ENCODE measurements around the gene TUBB.
"Not testable (repeated sequence)": the region's sequence is repeated elsewhere in the genome, so short reads cannot be mapped to it uniquely, and the experiment has no call there.

The TUBB gene

DNA sequence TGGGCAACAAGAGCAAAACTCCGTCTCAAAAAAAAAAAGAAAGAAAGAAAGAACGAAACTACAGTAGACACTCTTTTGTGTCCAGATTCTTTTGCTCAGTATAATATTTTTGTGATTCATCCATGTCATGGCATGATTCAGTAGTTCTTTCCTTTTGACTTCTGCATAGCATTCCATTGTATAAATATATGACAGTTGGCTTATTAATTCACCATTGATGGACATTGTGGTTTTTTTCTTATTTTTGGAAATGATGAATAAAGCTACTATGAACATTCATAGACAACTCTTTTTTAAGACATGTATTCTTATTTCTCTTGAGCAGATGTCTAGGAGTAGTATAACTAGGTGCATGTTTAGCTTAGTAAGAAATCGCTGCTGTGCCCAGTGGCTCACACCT is 34.5 kb downstream of the TUBB start:
- in situ Hi-C loops (cut with MboI; ENCODE audit: low sequenced_read_pairs): no loop called here

DNA sequence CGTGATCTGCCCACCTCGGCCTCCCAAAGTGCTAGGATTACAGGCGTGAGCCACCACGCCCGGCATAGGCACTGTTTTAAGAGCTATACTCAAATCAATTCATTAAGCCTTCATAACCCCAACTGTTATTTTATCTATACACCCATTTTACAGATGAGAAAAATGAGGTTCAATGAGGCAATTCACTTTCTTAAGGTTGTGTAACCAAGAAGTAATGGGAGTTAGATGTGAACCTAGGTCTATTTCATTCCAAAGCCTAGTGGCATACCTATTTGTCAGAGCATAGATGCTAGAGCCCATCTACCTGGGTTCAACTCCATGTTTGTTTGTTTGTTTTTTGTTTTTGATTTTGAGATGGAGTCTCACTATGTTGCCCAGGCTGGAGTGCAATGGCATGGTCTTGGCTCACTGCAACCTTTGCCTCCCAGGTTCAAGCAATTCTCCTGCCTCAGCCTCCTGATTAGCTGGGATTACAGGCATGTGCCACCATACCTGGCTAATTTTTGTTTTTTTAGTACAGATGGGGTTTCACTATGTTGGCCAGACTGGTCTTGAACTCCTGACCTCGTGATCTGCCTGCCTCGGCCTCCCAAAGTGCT is 36.4 kb downstream of the TUBB start:
- in situ Hi-C loops (cut with MboI; ENCODE audit: low sequenced_read_pairs): not testable (repeated sequence)

DNA sequence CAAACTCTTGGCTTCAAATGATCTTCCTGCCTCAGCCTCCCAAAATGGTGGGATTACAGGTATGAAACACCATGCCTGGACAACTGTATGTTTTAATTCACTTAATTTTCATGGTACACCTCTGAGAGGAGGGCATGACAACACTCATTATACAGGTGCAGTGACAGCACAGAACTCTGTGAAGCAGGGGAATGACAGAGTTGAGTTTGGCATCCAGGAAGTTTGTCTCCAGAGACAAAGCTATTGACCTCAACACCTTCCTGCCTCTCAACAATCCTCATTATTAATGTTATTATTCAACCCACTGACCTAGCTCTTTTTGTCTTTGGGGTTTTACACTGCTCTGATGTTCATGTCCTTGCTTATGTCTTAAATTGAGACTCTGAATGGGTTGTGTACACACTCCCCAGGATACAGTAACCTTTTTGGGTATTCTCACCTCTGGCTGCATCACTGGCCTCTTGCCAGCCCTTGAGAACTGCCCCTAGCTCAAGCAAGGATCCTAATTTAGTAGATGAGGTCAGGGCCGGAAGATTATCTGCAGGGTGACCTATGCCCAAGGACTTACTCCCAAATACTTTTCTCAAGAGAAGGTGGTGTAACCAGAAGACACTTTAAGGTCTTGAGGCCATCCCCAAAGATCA is 37.2 kb downstream of the TUBB start:
- in situ Hi-C loops (cut with MboI; ENCODE audit: low sequenced_read_pairs): no loop called here

DNA sequence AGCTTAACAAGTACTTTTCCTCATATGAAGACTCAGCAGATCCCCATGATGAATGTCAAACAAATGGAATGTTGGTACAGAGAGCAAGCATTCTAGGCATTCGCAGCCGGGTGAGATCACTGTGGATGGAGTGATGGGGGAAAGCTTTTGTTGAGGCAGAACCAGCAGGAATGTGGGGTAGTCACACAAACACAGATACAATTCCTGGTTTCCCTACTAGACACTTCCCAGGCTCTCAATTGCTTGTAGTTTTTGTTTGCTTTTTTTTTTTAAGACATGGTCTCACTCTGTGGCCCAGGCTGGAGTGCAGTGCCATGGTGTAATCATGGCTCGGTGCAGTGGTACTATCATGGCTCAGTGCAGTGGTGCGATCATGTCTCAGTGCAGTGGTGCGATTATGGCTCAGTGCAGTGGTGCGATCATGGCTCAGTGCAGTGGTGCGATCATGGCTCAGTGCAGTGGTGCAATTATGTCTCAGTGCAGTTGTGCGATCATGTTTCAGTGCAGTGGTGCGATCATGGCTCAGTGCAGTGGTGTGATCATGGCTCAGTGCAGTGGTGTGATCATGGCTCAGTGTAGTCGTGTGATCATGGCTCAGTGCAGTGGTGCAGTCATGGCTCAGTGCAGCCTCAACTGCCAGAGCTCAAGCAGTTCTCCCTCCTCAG is 39.6 kb downstream of the TUBB start:
- in situ Hi-C loops (cut with MboI; ENCODE audit: low sequenced_read_pairs): no loop called here

DNA sequence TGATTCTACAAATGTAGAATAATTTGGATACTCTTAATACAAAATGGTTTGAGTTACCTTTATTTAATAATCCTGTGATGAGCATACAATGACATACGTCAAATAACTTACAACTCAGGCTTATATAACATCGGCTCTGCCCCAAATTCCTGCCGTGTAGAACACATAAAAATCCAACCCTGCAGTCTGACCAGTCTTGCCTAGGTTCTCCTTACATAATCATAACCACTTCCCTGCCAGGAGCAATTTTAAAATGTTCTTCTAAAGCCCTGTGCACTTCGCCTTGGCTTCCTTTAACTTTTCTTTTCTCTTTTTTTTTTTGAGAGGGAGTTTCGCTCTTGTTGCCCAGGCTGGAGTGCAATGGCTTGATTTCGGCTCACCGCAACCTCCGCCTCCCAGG is 40.4 kb downstream of the TUBB start:
- in situ Hi-C loops (cut with MboI; ENCODE audit: low sequenced_read_pairs): no loop called here

DNA sequence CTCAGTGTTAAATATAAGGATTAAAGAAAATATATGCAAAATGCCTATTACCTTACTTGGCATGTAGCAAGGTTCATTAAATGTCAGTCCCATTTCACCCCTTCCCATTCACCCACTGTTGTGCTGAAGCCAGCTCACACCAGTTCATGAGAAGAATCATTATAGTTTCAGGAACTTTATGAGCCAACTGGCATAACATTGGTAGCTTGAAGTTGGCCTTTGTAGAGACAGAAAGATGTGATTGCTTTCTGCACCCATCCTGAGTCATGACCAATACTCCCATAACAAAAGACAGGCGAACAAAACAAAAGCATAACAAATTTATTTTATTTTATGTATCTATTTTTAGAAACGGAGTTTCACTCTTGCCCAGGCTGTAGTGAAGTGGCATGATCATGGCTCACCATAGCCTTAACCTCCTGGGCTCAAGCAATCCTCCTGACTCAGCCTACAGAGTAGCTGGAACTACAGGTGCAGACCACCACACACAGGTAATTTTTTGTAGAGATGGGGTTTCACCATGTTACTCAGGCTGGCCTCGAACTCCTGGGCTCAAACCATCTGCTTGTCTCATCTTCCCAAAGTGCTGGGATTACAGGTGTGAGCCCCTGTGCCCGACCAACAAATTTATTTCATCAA is 41.8 kb downstream of the TUBB start:
- in situ Hi-C loops (cut with MboI; ENCODE audit: low sequenced_read_pairs): no loop called here

DNA sequence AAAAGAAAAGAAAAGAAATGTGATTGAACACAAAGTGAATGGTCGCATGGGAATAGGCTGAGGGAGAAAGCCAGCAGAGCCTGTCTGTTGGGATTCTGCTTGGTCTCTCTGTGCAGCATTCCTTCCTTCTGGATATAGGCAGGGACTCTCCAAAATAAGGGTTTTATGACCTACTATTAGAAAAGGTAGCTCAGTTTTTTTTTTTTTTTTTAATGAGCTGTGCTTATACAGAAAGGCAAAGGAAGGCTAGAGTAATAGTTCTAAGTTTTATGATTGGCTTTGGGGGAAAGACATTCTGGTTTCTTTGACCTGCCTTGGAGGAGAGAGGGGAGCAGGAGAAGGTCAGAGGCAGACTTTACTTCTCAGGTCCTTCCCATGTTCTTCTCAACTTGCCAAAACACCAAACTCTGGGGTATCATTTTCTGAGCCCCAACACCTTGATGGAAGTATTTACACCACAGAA is 43.0 kb downstream of the TUBB start:
- in situ Hi-C loops (cut with MboI; ENCODE audit: low sequenced_read_pairs): no loop called here

DNA sequence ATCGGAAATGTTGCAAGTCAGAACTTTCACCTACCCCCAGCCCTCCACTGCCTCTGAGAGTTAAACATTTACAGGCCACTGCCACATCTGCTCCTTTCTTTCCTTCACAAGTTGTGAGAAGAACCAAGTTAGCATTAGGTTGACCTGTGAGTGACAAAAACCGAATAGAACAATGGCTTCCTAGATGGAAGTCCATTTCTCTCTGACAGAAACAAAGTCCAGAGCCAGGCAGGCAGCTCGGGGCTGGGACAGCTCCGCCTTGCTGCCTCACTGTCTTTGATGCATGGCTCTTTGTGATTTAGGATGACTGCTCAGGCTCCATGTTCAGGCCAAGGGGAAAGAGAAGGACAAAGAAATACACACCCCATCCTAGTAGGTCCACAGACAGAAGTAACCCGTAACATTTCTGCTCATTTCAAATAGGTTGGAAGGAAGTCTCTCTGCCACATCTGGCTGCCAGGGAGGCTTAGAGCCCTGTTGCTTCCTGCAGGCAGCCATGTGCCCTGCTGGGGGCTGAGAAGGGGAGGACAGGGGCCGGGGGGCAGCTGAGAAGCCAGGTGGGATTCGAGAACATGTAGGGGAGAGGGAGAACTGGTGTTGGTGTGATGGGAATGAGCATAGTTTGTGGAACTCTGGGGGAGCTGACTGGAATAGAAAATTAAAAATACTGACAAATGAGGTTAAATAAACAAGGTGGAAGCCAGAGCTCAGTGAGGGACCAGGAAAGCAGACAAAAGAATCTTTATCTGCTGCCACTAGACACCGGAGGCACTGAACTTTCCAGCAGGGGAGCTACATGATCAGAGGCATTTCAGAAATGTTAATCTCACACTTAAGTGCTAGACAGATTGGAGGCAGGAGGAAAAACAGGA is 43.7 kb downstream of the TUBB start:
- in situ Hi-C loops (cut with MboI; ENCODE audit: low sequenced_read_pairs): no loop called here

DNA sequence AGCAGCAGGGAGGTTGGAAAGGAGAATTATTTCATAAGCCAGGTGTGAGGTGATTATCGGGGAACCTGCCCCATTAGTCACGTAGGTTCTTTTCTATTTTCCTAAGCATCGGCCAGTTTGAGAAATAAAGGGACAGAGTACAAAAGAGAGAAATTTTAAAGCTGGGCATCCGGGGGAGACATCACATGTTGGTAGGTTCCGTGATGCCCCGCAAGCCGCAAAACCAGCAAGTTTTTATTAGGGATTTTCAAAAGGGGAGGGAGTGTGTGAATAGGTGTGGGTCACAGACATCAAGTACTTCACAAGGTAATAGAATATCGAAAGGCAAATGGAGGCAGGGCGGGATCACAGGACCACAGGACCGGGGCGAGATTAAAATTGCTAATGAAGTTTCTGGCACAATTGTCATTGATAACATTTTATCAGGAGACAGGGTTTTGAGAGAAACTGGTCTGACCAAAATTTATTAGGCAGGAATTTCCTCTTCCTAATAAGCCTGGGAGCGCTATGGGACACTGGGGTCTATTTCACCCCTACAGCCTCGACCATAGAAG is 44.4 kb downstream of the TUBB start:
- in situ Hi-C loops (cut with MboI; ENCODE audit: low sequenced_read_pairs): not testable (repeated sequence)

DNA sequence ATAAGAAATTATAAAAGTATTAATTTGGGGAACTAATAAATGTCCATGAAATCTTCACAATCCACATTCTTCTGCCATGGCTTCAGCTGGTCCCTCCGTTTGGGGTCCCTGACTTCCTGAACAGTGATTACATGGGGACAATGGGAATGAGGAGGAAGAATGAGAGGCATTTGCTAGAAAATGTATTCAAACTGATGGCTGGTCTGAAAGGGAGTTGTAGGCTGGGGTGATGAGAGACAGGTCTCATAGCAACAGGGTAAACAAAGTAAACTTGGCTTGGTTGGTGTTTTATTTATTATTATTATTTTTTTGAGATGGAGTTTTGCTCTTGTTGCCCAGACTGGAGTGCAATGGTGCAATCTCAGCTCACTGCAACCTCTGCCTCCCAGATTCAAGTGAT is 45.3 kb downstream of the TUBB start:
- in situ Hi-C loops (cut with MboI; ENCODE audit: low sequenced_read_pairs): not testable (repeated sequence)

DNA sequence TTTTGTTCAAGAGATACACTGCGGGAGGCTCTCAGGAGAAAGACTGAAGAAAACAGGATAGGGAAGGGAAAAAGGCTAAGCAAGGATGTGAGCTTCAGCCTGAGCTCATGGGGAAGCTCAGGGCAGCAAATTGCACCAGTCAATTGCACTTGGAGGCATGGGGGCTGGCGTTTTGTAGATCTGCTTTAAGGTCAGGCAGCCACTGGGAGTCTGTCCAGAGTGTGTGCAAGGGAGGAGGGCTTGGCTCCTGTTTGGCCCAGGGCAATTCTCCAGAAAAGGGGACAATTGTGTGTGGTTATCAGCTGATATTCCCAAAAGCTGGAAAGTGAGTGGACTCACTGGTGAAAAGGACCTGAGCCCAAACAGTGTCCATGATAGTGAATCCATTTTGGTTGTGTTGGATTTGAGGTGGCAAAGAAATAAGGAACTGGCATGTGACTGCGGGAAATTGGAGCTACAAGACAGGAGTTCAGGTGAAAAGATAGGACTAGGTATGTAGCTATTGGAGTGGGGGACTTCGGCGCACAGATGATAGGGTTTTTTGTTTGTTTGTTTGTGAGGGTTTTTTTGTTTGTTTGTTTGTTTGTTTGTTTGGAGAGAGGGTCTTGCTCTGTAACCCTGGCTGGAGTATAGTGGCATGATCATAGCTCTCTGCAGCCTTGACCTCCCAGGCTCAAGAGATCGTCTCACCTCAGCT is 46.5 kb downstream of the TUBB start:
- in situ Hi-C loops (cut with MboI; ENCODE audit: low sequenced_read_pairs): no loop called here

DNA sequence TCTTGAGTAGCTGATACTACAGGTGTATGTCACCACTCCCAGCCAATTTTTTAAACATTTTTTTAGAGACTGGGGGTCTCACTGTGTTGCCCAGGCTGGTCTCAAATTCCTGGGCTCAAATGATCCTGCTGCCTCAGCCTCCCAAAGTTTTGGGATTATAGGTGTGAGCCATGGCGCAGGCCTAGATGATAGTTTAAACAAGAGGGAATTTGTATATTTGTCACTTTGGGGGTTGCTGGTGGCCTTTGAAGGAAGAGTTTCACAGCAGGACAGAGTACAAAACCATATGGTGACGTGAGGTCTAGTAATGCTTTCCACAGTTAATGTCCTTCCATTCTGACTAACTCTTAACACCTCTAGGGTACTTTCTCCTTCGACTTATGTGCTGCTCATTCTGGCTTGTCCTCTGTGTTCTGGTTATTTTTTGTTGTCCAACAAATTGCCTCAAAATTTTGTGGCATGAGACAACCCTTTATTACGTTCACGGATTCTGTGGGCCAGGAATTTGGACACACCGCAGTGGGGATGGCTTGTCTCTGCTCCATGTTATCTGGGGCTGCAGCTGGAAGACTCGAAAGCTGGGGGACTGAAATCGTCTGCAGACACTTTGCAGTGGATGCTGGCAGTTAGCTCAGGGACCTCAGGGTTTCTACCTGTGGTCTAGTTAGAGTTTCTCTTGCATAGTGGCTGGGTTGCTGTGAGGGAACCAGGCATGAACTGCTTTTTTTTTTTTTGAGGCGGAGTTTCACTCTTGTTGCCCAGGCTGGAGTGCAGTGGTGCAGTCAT is 47.2 kb downstream of the TUBB start:
- in situ Hi-C loops (cut with MboI; ENCODE audit: low sequenced_read_pairs): no loop called here

DNA sequence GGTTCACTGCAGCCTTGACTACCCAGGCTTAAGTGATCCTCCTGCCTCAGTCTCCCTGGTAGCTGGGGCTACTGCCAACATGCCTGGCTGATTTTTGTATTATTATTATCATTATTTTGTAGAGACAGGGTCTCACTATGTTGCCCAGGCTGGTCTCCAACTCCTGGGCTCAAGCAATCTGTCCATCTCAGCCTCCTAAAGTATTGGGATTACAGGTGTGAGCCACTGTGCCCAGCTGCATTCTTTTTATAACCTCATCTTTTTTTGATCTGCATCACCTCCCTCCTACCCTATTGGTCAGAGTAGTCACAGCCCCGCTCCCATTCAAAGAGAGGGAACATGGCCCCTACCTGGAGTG is 47.8 kb downstream of the TUBB start:
- in situ Hi-C loops (cut with MboI; ENCODE audit: low sequenced_read_pairs): no loop called here

DNA sequence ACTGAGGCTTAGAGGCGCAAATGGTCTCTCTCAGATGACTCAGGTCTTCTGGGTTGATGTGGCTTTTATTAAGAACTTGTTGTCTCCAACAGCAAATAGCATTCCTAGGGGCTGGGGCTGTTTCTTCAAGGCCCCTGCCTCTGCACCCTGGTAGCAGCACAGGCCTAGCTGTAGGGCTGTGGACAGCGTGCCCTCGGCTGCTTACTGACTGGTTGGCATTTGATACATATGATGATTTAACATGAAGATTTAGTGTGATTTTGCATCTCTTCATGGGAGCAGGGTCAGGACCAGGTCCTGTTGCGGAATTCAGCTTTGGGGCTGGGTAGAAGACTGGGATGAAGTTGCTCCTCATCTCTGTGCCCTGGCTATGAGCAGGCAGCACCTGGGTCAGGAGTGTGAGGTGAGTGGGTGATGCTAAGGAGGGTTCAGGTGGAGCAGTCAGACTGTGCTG is 48.5 kb downstream of the TUBB start:
- in situ Hi-C loops (cut with MboI; ENCODE audit: low sequenced_read_pairs): no loop called here

DNA sequence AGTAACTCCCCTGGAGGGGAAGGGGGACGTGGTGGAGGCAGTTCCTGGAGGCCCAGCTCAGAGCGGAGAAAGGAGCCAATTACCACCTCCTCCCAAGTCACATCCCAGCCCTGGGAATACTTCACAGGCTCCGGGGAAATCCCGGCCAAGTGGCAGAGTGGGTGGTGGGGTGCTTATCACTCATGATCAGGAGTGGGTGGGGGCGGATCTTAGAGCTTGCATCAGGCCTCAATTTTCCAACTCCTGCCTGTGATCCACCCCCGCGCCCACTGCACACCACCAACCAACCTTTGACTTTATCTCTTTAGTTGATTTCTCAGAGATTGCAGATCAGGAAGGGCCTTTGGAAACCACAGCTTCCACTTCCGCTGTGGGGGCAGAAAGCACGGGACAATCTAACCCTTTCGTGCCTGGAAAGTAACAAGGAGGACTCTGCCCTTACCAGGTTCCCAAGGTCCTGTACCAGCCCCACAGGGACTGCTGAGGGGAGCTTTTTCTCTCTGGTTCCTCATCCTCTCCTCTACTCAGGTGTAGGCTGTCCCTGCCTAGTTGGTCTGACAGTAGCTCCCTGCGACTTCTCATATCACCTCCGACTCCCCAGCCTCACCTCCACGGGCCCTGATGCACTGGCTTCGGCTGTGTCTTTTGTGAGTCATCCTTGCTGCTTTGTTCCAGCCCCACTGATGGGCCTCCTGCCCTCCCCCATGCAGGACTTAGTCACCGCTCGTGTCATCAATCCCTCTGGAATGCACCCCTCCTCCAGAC is 49.1 kb downstream of the TUBB start:
- in situ Hi-C loops (cut with MboI; ENCODE audit: low sequenced_read_pairs): no loop called here

DNA sequence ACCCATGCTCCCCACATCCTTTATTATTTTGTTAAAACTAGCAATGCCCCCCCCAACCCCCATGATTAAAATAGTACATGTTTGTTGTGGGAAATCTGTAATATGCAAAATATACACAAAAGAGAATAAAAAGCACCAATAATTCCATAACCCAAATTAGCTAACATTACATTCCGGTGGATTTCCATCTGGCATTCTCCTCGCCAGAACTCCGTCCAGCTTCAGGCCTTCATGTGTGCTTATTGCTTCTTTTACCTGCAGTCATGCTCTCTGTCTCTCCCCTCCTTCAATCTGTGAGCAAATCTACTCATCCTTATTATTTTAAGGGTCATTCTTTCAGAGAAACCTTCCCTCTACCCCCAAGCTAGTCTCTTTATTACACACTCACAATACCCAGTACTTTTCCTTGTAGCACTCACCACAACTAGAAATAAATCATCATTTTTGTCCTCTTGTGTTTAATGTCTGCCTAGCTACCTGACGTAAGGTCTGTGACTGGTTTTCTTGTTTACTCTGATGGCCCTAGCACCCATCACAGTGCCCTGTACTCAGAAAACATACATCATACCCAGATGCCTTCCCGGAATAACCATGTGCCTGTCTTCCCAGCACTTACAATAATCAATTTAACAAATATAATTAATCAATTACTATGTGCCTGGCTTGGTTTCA is 49.8 kb downstream of the TUBB start:
- in situ Hi-C loops (cut with MboI; ENCODE audit: low sequenced_read_pairs): no loop called here

DNA sequence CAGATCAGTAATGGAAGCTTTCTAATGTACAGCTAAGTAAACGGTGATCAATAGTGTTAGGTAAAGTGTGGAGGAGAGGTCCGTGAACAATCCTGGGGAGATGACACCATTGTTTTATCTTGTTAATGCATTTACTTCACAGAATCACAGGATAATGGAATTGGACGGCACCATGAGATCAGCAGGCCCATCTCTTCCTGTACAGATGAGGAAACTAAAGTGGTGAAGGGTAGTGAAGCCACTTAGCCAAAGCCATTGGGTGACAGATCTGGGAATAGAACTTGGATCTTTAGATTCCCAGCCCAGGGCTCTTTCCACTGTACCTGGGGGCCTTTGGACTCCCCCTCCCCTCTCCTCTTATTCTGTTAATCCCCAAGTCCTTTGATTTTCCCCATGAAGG is 50.4 kb downstream of the TUBB start:
- in situ Hi-C loops (cut with MboI; ENCODE audit: low sequenced_read_pairs): no loop called here

DNA sequence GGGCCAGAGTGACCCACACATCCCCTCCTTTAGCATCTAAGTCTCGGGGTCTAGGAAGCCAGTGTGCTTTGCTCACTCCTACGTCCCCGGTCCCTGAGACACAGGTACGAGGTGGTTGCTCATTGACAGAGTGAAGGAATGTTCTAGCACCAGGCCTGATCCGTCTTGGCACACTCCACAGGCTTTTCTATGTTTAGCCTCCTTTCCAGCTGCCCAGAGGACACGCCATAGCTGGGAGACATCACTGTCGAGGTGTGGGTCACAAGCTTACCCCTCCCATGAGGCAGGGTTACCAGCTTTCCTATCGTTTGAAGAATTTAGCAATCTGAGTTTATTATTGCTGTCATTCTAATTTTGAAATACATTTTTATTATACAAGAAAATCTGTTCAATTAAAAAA is 54.5 kb downstream of the TUBB start:
- in situ Hi-C loops (cut with MboI; ENCODE audit: low sequenced_read_pairs): no loop called here
